Measurements from ENCODE around the gene PLCB4.

DNA sequence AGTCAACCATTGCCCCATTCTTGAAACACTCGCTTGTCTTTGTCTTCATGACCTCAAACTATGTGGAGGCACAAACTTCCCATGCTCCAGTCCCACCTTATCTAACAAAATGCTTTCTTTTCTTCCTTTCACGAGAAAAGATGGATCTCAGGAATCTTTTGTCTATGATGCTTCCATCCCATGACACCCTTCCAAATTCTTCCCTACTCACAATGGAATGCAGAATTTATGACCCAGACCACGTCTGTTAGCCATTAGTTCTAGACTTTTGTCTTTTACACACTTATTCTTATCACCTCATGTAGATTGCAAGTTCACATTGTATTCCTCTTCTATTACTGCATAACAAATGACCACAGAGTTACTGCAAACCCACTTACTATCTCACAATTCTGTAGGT lies 421.3 kb downstream of the PLCB4 start:
- TF ChIP-seq, protein P1, sequence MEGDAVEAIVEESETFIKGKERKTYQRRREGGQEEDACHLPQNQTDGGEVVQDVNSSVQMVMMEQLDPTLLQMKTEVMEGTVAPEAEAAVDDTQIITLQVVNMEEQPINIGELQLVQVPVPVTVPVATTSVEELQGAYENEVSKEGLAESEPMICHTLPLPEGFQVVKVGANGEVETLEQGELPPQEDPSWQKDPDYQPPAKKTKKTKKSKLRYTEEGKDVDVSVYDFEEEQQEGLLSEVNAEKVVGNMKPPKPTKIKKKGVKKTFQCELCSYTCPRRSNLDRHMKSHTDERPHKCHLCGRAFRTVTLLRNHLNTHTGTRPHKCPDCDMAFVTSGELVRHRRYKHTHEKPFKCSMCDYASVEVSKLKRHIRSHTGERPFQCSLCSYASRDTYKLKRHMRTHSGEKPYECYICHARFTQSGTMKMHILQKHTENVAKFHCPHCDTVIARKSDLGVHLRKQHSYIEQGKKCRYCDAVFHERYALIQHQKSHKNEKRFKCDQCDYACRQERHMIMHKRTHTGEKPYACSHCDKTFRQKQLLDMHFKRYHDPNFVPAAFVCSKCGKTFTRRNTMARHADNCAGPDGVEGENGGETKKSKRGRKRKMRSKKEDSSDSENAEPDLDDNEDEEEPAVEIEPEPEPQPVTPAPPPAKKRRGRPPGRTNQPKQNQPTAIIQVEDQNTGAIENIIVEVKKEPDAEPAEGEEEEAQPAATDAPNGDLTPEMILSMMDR (IDR thresholded peaks at IDR 0.05): no peak
- TF ChIP-seq POLR2A (IDR thresholded peaks at IDR 0.05): no peak

Data from testis (tissue), 2 donors.